H7 (cell line): Measurements from ENCODE around the gene SYNDIG1. TPM values are rescaled to one million over a fixed set of nuclear protein-coding genes. Genes with fewer than 3 reads are reported as not detected.
A peak's percentile ranks its signal among the peaks of the same experiment; 100 is the strongest.

Experiments used
- DNase-seq: peaks from one replicate; pipeline ENCODE4 v3.0.0; 2012
- H3K27me3 ChIP-seq: 2 replicates; pipeline ENCODE4 v1.6.0; 2011; ENCODE audit warnings: mild to moderate bottlenecking, low read length; ENCODE audit not compliant: control insufficient read depth, insufficient read depth
- H3K36me3 ChIP-seq: replicated peaks from 2 replicates; pipeline ENCODE4 v1.5.1; 2011; ENCODE audit warnings: low read length; ENCODE audit not compliant: control insufficient read depth, insufficient read depth
- H3K4me3 ChIP-seq: 2 replicates; pipeline ENCODE4 v1.5.1; 2011; ENCODE audit warnings: low read depth, mild to moderate bottlenecking, control low read depth, low read length, moderate library complexity; ENCODE audit not compliant: insufficient read depth
- total RNA-seq: library from RNA; depleted of rRNA; stranded (reverse); fragments of >200 nt; shearing (Covaris generic); gene quantifications from 2 replicates; pipeline ENCODE4 v1.2.3, GENCODE V29; 2014

Gene SYNDIG1
- total RNA-seq, 1 experiment from 2014 or later, result 9.2 TPM

DNA sequence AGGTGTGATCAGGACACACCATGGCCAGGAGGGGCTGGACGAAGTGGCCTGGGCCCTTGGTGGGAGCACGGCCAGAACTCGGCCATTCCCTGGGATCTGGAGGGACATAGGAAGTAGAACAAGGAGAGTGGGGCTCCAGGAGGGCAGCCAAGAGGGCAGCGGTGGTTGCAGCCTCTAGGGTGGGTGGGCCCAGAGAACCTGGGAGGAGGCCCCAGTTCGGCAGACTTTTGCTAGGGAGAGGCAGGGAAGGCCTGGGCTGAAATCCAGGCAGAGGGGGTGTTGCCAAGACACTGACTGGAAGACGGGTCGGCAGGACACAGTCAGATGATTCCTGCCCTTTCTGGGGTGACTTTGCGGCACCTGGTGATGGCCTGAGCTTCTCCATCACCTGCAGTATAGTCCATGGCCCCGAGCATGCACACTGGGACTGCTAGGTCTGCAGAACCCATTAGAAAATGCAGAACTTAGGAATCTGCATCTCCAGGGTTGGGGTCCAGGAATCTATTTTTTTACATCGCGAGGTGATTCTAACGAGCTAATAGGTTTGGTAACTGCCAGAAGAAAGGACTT, 224.8 kb downstream of the SYNDIG1 start:
- DNase-seq, result peak; percentile 34

DNA sequence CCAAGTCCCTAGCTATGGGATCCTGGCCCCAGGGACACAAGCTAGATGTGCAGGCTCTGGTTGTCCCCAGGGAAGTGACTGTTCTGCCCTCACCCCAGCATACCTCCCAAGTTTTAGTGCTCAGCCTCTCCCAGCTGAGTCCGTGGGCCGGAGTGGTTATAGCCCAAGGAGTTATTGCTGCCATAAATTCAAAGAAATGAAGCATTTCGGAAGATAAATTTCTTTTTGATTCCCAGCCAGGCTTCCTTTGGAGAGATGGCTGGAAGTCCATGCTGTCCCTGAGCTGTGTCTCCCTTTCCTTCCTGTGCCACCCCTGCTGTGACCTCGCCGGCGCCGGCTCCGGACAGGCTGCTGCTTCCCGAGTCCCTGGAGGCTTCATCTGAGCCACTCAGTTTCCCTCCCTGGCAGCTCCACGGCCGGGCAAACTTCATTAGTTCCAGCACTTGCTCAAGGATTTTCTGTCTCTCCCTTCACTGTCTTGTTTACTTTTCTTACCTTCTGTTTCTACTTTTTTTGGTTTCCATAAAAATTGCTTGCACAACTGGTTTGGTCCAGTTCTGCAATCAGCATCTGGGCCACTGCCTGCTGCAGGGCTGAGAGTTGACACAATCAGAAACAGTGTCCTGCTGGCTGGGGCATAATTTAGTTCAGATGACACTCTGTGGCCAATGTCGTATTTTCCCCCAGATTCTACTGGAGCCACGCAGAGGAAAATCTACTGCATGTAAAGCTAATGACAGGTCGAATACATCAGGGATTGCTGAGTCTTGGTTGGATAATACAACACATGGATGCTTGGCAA, 225.5 kb downstream of the SYNDIG1 start:
- DNase-seq, result peak; percentile 43
- no peak overlapping the region for H3K4me3 ChIP-seq

More for the DNA sequence above, 224.8 kb downstream of the SYNDIG1 start:
- H3K27me3 ChIP-seq, result no peaks in the 10 kb centered on the region
- H3K4me3 ChIP-seq, result no peak overlapping the region
- H3K36me3 ChIP-seq, result no peaks in the 10 kb centered on the region

DNA sequence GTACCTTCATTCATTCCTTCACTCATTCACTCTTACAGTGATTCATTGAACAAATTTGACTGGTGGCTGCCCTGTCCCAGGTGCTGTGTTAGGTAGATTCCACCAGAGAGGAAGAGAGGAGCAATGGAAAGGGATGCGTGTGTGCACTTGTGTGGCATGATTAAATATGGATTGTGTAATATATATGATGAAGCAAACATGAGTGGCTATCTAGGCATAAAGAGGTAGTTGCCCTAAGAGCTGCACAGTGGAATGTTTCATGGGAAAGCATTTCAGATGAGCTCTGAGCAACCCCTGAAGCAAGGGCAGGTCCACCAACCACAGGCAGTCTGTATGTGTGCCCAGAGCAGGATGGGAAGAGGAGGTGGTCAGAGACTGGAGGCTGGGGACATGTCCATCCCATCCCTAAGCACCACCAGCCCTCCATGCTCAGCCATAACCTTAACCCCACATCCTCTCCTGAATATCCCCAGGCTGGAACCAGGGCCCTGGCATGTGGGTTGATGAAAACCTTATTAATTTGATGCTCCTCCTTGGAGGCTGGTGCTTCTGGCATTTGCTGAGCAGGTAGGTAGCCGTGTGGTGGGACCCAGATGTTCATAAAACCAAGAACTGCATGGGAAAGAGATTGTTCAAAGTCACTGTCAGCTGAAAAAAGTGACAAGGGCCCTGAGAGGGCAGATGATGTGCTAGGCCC, 226.2 kb downstream of the SYNDIG1 start:
- no peaks in the 10 kb centered on the region for H3K36me3 ChIP-seq
- H3K27me3 ChIP-seq, result no peaks in the 10 kb centered on the region
- no peak overlapping the region for H3K4me3 ChIP-seq
- peak; percentile 8 for DNase-seq

More for the DNA sequence above, 225.5 kb downstream of the SYNDIG1 start:
- H3K36me3 ChIP-seq, result no peaks in the 10 kb centered on the region
- H3K27me3 ChIP-seq, result no peaks in the 10 kb centered on the region

DNA sequence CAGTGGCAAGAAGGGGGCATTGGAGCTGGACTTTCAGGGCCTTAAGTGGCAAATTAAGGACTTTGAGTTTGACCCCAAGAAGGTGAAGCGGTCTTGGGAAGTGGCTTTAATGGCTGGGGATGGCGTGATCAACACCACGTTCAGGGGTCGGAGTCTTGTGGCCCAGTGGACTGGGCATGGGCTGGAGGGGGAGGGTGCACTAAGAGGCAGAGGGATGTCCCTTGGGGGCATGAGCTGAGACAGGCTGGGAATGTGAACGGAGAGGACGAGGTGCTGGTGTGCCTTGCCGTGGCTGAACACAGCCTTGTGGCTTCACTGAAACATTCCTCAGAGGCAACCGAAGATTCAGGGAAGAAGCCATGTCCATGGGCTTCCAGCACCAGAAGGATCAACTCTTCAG, 227.0 kb downstream of the SYNDIG1 start:
- no peak overlapping the region for H3K4me3 ChIP-seq
- H3K36me3 ChIP-seq, result no peaks in the 10 kb centered on the region
- peak; percentile 10 for DNase-seq
- H3K27me3 ChIP-seq, result no peaks in the 10 kb centered on the region

DNA sequence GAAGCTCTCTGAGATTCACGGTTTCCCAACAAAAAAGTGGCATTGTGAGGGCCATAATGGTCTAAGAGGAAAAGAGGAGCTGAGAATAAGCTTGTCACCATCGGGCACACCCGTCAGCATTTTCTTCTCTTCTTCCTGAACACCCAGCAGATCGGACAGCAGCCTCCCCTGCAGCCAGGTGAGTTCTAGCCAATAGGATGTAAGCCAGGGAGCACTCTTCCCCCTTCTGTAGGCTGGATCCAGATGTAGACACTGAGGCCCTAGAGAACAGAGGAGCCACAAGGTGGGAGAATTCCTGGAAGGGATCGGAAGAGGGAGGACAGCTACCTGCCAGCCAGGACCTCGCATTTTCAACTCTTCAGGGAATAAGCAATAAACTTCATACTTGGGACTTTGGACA, 228.0 kb downstream of the SYNDIG1 start:
- peak; percentile 20 for DNase-seq
- no peak overlapping the region for H3K4me3 ChIP-seq
- H3K36me3 ChIP-seq, result no peaks in the 10 kb centered on the region
- no peaks in the 10 kb centered on the region for H3K27me3 ChIP-seq

DNA sequence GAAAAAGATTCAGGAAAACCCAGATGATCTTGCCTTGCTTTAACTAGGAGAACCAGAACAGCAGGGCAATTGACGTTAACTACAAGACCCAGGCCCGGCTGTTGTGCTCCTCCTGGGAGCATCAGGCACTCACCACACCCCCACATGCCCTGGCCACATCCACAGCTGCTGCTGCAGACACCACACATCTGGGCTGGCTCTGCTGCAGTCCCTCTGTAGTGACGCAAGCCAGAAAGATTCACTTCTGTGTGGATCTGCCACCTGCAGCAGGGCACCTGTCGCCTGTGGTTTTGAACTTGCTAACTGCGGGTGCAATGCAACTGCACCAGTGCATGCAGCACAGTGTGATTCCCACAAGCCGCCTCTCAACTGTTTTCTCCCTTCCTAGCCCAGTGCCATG, 228.8 kb downstream of the SYNDIG1 start:
- H3K27me3 ChIP-seq, result no peaks in the 10 kb centered on the region
- no peaks in the 10 kb centered on the region for H3K36me3 ChIP-seq
- no peak overlapping the region for H3K4me3 ChIP-seq
- peak; percentile 21 for DNase-seq

DNA sequence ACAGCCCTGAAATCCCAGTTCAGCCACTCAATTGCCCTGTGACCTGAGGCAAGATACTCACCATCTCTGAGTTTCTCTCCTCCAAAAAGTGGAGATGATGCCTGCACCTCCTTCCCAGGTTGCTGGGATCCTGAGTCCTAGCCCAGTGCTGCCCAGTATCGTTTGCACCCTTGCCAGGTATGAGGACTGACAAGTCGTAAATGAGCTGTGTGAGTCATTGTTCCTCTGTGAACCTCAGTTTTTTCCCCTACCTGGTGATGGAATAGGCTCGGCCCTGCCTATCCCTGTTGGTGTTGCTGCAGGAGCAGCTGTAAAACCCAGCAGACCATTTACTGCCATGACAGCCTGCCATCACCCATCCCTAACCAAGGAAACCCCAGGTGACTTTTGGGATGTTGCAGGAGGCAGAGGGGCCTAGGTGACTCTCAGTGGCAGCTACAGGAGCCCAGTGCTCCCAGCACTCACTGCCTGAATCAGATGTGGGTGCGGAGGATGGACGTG, 229.3 kb downstream of the SYNDIG1 start:
- no peaks in the 10 kb centered on the region for H3K36me3 ChIP-seq
- H3K4me3 ChIP-seq, result no peak overlapping the region
- no peaks in the 10 kb centered on the region for H3K27me3 ChIP-seq
- peak; percentile 15 for DNase-seq

DNA sequence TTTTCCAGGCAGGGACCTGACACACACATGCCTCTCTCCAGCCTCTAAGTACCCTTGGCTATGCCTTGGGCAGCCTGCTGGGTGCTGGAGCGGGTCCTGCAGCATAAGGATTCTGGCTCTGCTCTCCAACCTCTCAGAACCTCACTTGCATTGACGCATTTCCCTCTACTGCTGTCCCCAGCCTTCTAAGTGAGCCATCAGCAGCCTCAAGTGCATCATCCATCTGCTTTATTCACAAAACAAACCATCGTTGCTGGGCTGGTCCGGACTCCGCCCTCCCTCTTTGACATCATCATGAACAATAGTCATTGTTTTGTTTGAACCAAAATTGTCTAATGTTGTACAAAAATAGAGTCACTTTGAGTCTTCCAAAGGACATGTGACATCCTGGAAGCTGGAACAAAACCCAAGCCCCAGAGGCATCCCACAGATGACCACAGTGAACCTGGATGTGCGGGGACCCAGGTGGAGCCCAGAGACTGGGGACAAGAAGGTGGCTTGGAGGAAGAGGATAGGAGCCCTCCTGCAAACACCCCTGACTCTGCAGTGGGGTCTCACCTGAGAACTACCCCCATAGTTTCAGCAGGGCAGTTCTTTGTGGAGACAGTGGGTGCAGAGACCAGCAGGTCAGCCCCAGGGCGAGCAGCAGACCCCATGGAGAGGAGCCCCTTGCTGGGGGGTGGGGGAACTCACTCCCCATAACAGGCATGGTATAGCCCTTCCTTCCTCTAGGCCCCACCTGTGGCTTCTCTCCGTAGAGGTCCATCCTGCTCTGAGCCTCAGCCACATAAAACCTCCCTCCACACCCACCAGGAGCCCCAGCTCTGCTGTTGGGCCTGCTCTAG, 230.1 kb downstream of the SYNDIG1 start:
- peak; percentile 9 for DNase-seq
- Histone ChIP-seq H3K4me3 (no peak overlapping the region), H3K36me3 (no peaks in the 10 kb centered on the region), H3K27me3 (no peaks in the 10 kb centered on the region)

DNA sequence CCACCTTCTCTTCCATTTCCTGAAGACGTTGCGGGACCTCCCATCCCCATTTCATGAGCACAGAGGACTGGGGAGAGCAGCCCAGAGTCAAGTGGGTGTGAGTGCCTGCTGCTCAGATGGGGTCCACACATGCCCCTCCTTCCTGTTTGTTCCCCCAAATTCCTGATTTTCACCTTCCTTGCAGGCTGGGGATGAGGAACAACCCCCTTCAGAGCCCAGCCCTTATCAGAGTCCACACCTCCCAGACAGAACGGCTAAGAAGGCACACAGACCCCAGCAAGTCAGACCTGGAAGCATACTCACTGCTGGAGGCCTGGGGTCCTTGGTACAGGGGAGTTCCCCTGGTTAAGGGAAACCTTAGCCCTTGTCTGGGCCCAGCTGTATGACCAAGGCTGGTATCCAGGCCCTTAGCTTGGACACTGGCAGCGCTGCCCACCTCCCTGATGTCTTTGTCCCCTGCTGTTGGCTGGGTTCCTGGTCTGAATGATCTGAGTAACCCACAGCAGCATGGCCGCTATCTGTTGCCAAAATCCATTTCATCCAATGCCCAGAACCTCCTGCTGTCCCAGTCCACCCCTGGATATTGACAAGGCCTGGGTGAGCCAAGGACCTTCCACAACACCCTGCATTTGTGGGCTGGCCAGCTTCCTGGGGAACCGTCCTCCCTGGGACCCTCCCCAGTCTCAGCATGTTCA, 230.9 kb downstream of the SYNDIG1 start:
- no peaks in the 10 kb centered on the region for H3K36me3 ChIP-seq
- DNase-seq, result peak; percentile 12
- H3K27me3 ChIP-seq, result no peaks in the 10 kb centered on the region
- no peak overlapping the region for H3K4me3 ChIP-seq

DNA sequence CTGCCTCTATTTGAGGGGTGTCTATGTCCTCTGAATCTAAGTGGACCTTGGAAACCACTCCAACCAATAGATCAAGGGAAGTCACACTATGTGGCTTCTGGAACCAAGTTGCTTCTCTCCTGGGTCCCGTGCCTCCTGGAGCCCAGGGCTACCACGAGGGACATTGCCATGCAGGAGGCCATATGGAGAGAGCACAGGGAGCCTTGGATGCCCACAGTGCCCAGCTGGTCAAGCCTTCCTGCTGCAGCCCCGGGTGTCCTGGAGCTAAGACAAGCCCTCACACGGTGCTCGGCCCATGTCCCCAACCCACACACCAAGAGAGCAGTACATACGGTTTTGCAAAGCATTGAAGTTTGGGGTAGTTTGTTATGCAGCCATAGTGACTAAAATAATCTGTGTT, 231.6 kb downstream of the SYNDIG1 start:
- no peak overlapping the region for H3K4me3 ChIP-seq
- DNase-seq, result peak; percentile 5
- no peaks in the 10 kb centered on the region for H3K36me3 ChIP-seq
- no peaks in the 10 kb centered on the region for H3K27me3 ChIP-seq

DNA sequence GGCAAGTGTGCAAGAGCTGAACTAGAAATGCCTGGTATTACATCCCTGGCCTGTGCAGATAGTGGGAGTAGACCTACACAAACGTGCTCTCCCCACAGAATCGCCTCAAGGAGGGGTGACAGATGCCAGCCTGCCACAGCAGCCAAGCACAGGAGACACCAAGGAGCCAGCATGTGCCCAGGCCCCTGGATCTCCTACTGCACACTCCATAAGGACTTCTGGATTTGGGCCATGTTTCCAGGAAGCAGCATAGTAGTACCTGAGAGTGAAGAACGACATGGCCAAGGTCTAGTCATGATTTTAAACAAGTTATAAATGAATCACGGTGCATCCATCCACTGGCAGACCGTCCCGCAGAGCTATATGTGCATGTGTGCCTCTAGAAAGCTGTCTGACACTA, 232.2 kb downstream of the SYNDIG1 start:
- Histone ChIP-seq H3K4me3 (no peak overlapping the region), H3K27me3 (no peaks in the 10 kb centered on the region), H3K36me3 (no peaks in the 10 kb centered on the region)
- DNase-seq, result peak; percentile 13

DNA sequence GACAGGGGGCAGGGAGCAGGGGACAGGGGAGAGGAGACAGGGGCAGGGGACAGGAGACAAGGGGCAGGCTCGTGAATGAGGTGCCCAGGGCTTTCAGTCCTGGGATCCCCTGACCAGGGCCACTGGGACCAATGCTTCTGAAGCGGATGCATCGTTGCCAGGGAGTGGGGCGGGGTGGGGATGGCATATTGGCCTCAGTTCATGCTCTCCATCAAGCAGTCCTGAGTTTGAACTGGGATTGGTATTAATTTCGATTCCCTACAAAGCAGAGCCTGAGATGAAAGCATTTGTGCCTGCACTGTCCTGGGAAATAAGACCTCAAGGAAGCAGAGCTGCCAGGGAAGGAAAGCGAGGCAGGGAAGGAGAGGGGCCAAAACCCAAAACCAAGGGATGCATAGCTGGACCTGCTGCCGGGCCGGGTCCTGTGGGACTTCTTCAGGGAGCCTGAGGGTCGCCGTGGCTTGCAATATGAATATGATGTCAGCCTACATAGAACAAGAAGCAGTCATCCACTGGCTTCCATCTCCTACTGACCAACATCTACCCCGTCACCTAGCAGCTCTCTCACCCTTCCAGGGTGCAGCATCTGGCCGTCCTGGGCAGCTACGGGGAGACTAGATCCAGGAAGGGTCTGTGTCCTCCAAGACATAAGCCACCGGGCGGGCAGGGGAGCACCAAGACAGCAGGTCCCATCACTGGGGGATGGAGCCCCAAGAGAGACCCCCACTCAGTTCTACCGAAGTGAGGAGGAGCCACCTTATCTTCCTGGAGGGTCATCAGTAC, 233.3 kb downstream of the SYNDIG1 start:
- peak; percentile 24 for DNase-seq
- Histone ChIP-seq H3K27me3 (no peaks in the 10 kb centered on the region), H3K36me3 (no peaks in the 10 kb centered on the region), H3K4me3 (no peak overlapping the region)

DNA sequence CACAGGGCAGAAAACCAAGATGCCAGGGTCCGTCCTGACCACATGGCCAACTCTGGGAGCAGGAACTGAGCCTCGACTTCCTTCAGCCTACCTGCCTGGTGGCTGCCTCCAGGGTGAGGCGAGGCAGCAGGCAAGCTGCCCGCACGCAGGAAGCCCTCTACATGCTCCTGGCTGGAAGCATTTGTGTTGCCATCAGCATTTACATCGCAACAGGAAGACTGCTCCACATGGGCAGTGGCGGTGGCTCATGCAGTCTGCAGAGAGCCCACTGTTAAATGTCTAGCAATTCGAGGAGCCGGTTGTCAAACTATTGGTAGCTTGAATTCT, 233.8 kb downstream of the SYNDIG1 start:
- Histone ChIP-seq H3K36me3 (no peaks in the 10 kb centered on the region), H3K4me3 (no peak overlapping the region), H3K27me3 (no peaks in the 10 kb centered on the region)
- peak; percentile 16 for DNase-seq
